Muscle of arm (tissue), 12 donors: ENCODE measurements around the gene PSMF1. TPM values are rescaled to one million over a fixed set of nuclear protein-coding genes. Genes with fewer than 3 reads are reported as not detected.

Experiments used
- DNase-seq: peaks from one replicate; pipeline ENCODE4 v3.0.0-alpha.2; 2013
- polyA plus RNA-seq, 12 donors: library from polyadenylated mRNA; unstranded; fragments of 120-200 nt; gene quantifications; one replicate each; pipeline ENCODE4 v1.2.1, GENCODE V29; 2013; ENCODE audit not compliant: insufficient read length in 12 of 12

PSMF1 gene
- polyA plus RNA-seq, 12 donors: 79.8 to 144 (median 96.1) TPM; not detected in 1

DNA sequence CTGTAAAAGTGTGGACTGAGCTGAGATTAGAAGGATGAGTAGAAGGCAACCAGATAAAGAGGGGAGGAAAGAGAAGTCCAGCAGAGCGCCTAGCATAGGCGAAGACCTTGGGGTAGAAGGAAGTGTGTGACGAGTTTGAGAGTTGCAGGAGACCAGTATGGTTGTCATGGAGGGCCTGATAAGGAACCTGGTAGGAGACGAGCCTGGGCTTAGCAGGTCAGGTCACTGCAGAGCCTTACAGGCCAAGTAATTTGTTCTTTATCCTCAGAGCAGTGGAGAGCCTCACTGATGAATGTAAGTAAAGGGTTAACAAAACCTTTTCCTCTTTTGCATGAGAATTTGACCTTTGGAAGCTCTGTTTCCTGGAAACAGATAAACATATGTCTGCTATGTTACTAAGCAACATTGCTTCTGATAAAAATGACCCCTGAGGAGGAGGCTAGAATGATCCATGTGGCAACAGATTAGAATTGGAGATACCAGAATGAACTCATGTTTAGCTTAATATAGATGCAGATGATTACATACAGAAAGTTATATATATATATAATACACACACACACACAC, 69.3 kb downstream of the PSMF1 start:
- no peak for DNase-seq

DNA sequence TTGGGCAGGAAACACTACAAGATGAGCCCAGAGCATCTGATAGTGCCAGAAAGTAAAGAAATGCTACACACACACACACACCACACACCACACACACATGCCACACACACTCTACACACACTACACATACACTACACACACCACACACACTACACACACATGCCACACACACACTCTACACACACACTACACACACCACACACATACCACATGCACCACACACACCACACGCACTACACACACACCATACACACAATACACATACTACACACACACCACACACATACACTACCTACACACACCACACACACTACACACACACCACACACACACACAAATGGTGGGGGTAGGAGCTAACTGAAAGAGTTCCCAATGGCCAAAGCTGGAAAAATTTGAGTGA, 69.9 kb downstream of the PSMF1 start:
- no peak for DNase-seq

DNA sequence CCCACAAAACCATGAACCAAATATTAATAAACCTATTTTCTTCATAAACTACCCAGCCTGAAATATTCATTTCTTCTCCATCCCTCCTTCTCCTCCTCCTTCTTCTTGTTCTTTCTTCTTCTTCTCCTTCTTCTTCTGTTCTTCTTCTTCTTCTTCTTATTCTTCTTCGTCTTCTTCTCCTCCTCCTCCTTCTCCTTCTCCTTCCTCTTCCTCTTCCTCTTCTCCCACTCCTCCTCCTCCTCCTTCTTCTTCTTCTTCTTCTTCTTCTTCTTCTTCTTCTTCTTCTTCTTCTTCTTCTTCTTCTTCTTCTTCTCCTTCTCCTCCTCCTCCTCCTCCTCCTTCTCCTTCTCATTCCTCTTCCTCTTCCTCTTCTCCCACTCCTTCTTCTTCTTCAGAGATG, 71.4 kb downstream of the PSMF1 start:
- no peak for DNase-seq

DNA sequence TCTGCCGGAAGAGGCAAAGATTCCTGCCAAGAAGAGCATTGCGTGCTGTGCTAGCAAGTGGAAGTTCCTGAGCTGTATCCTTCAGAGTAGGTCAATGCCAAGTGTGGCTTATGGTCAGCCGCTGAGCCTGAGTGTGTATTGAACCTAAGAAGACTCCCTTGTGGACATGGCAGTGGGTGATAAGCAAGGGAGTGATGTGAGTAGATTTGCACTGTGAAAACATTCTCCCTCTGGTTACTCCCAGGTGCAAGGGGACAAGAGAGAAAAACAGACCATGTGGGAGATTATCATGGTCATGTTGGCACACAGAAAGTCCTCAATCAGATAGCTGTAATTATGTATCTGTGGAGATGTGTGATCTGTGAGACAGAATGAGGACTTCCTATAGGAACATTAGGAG, 72.4 kb downstream of the PSMF1 start:
- no peak for DNase-seq

DNA sequence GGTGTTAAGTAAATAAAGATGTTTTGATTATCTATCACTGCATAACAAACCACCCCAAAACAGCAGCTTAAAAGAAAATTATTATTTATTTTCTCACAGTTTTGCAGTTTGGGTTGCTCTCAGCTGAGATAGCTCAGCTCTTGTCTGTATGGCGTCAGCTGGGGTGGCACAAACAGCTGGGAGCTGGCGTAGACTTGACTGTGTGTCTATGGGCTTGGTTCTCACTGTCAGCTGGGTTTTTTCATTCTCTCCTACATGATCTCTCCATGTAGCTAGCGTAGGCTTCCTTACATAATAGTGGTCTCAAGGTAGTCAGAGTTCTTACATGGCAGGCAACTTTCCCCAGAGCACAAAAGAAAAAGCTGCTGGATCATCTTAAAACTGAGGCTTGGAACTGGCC, 72.9 kb downstream of the PSMF1 start:
- DNase-seq: no peak

DNA sequence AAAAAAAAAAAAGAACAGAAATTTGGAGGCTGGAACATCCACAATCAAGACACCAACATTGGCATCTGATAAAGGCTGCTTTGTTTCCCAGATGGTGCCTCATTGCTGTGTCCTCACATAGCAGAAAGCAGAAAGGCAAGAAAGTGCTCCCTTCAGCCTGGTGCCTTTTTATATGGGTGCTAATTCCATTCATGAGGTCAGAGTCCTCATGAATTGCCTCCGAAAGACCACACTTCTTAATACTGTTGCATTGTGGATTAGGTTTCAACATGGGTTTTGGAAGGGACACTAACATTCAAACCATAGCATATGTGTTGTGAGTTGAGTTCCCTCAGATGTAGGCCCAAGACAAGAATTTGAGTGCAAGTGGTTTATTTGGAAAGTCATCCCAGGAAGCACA, 76.8 kb downstream of the PSMF1 start:
- DNase-seq: no peak

DNA sequence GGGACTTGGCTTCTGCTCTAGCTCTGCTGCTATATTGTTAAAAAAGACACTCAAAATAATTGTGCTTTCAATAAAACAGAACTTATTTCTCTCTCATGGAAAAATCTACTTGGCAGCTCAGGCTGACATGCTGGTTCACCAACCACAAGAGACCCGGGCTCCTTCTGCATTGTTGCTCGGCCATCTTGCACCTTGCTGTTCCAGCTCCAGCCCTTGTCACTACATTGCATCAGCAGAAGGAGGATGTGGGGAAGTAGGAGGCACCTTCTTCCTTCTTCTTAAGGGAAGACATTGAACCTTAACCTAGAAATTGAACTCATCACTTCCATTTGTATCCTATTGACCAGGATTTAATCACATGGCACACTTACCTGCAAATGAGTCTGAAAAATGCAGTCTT, 78.2 kb downstream of the PSMF1 start:
- no peak for DNase-seq

DNA sequence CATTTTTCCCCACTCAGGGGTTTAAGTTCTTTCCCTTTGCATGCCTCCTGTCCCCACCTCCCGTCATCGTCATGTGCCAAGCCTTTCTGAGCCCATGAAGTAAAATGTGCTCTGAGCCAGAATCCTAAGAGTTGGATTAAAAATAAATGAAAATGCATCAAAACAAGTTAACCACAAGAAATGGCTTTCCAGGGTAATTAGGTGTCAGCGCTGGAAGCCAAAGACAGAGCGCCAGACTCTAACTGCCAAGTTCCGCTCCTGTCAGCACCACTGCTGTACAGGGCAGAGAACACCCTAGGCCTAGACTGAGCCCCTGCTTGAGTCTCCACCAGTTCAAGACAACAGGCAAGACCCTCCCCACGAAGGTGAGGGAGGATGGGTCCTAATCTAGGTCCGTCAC, 79.4 kb downstream of the PSMF1 start:
- no peak for DNase-seq

DNA sequence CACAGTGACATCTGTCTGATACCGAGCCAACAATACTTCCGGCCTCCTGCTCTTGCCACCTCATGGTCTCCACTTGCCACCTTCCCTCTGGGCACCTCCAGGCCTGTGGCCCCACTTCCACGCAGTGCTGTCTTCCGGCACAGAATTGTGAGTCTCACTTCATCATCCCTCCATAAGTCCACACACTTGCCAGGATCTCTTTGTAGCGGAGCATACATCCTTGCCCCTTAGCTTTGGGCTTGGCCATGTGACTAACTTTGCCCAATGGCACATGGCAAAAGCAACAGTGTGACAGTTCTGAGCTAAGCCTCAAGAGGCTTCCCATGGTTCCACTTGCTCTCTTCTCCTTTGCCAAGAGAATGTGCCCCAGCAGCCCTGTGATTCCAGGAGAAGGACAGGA, 80.3 kb downstream of the PSMF1 start:
- no peak for DNase-seq

DNA sequence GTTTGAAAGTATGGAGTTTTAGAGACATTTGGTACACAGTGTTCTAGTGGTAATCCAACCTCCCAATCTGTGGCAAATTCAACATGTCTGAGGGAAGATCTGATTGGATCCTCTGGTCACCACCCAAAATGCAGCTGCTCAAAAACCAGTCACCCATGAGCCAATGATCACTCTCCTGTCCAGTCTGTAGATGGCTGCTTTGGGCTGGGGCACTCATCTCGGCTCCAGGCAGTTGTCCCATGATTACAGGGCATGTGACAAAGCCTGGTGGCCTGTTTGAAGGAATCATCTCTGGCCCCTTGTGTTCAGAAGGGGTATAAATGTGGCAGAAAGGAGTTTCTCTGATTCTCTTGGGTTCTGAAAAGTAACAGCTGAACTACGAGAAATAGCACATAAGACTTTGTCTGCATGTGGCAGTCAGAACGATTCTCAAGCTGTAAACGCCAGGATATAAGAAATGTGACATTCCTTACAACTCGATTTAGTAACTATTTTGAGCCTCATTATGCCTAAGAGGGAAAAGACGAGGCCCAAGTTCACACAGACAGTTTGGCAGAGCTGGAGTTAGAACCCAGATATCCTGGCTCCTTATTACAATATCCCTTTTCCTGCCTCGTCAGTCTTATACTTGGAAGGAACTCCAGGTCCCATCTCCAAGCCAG, 80.9 kb downstream of the PSMF1 start:
- no peak for DNase-seq

DNA sequence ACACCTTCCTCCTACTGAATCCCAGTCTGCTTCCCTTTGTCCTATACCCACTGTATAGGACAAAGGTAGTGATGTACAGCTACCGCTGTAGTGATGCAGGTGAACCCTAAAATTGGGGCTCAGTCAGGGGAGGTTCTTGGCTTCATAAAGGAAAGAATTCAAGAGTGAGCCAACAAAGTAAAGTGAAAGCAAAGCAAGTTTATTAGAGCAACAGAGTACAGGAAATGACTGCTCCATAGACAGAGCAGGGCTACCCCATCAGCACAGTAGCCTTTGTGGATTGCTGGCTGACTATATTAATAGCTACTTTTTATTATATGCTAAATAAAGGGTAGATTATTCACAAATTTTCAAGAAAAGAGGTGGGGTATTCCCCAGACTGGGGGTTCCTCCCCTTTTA, 81.6 kb downstream of the PSMF1 start:
- no peak for DNase-seq

DNA sequence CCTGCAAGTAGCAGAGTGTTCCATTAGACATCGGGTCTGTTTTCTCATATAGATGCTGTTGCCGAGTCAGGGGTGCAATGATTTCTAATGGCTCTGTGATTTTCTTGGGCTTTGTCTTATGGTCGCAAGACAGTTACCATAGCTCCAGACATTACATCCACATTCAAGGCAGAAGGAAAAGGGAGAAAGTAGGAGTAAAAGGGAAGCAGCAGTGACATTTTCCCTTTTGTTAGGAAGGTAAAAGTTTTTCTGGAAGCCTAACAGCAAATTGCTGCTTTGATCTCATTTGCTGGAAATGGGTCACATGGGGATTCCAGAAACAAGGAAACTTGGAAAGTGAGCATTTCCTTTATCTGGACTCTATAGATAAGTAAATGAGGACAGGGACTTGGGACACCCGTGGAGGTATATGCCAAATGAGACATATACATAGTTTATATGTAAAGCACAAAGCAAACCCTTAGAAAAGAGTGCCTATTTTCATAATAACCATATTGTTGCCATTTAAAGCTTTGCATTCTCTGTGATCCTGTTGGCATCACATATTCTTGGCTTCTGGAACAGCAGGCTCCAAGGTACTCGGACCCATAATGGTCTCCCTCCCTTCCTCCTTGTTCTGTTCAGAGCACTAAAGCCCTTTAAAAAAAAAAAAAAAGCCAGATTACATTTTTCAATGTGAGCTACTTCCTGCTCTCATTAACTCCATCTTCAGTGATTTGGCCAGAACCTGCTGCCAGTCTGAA, 84.5 kb downstream of the PSMF1 start, which contains the start of gene C20orf202:
TSS of gene C20orf202 (plus strand) at position 693 of the 743 bp plus-strand sequence. CDS start 132 bp downstream, outside the sequence.
- DNase-seq: no peak

DNA sequence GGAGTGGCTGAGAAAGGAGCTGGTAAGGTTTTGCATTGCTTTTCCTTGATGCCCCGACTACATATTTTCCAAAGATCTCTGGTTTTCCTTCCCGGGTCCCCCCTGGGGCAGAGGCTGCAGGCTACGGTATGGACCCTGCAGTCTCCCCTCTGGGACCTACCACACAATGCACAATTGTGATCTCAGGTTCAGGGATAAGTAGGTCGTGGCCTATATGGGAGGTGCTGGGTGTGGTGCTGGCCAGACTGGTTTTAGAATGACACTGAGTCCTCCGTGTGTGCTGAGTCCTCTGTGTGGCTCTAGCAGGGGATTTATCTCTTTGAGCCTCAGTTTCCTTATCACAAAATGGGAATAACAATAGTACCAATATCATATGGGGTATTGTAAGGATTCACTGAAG, 85.2 kb downstream of the PSMF1 start:
- no peak for DNase-seq

DNA sequence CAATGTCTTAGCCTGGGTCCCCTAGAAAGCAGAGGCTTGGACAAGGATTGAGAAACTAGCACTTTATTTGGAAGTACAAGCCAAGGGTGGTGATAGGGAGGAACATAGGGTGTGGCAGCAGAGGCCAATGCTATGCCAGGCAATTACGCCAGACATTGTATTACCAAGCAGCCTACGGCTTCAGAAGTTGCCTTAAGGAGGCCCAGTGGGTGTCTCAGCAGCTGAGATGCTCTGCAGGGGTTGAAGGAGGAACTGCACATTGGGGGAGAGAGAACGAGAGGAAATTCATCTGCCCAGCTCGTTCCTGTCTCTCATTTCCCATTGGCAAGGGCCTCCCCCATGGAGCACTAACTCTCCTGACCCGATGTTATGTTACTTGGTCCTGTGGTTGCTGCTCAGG, 85.7 kb downstream of the PSMF1 start:
- DNase-seq: no peak

DNA sequence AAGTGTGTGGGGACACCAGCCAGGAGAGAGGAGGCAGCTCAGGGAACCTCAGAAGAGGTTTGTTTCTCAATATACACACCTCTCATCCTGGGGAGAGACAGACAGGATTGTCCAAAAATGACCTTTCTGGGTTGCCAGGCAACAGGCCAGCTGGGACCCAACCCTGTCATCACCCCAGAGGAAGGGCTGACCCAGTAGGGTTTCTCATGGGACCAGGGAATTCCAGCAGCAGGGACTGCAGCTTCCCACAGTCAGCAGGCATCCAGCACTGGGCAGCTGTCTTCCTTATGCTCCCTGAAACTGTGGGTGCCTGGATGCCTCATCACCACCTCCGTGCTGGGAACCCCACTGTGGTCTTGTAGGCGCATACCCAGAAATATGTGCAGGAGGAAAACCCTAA, 86.2 kb downstream of the PSMF1 start:
- DNase-seq: no peak

DNA sequence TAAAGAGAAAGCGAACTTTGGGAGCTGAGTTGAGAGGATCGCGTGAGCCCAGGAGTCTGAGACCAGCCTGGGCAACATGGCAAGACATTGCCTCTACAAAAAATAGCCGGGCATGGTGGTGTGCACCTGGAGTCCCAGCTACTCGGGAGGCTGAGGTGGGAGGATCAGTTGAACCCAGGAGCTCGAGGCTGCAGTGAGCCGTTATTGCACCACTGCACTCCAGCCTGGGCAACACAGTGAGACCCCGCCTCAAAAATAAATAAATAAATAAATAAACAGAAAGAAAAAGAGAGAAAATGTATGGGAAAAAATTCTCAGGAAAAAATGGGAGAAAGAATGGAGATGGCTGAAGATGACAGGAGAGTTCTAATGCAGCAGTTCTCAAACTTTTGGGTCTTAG, 87.4 kb downstream of the PSMF1 start:
- no peak for DNase-seq

DNA sequence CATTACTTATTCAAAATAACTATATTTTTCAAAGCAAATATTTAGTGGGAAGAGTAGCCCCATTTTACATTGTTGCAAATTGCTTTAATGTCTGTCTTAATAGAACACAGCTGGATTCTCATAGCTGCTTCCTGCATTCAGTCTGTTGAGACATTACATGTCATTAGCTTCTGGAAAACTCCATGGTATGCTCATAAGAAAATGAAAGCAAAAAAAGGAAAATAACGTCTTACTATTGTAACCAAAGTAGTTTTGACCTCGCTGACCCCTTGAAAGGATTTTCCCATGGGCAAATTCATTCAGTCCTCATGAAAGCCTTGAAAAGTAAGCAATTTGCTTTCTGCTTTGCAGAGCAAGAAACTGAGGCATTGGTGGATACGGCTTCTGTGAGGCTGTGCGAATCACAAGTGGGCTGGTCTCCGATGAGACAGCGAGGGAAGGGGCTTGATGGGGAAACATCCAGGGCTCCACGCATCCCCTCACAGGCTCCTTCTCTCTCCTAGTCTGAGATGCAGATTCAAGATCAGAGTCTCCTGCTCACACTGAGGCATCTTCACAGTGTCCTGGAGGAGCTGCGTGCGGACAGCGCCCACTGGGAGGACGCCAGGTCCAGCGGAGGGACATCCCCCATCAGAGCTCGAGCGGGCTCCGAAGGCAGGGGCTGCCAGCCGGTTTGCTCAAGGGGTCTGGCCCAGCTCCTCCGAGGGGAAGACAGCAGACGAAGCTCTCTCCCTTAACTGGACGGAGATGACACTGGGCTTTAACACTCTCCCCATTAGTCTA, 88.2 kb downstream of the PSMF1 start:
- DNase-seq: no peak

DNA sequence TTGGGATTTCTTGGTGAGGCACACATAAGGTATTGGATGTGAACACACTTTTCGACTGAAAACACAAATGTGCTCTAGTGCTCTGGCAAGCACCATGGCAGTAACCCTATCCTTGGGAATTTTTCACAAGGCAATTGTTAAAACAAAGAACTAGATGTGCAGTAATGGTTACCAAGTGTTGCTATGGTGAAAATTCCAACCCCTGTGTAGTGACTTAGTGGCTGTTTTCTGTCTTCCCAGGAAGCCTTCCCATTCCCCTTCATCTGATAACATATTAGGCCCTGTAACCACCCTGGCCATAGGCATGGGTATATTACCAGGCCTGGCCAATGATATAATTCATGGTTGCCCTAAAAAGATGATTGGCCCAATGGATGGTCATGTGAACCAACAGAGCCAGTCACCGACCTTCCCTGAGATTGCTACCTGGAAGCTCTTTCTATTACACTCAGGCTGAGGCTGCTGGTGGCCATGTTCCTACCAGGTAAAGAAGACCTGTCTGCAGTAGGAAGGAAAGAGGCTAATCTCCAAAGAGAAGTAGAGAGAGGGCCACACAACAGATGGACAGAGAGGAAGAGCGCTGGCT, 89.0 kb downstream of the PSMF1 start:
- DNase-seq: no peak

DNA sequence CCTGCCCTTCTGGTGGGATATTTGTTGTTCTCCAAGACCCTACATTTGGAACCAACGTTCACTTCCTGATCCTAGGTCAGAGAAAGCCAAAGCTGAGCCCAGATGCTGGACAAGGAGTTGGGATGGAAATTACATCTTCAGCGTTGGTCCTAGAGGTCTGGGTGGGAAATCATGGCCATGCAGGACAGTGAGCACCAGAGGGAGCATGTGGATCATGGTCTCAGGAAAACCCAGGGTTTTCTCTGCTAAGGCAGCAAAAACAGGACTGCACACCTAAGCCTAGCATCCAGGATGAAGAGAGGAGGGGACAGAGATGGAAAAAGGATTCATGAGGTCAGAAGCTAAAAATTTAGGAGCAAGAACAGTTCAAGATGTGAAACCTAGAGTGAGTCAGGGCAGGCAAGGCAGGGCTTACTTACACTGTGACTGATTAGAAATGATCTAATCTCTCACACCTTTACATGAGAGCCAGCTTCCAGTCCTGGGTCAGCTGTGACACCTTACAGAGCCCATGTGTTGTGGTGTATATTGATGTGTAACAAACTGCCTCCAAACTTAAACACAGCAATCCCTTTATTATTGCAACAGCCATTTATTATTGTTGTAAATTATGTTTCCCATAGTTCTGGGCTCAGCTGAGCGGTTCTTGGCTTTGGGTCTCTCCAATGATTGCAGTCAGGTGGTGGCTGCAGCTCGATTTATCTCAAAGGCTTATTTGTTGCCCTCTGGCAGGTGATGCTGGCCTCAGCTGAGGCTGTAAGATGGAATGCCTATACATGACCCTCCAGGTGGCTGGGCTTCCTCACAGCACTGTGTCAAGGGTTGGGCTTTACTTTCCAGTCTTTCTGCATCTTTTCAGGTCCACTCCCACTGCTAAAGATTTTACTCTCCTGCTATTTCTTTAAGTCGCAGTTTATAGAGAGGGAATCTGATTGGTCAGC, 91.3 kb downstream of the PSMF1 start:
- DNase-seq: no peak

DNA sequence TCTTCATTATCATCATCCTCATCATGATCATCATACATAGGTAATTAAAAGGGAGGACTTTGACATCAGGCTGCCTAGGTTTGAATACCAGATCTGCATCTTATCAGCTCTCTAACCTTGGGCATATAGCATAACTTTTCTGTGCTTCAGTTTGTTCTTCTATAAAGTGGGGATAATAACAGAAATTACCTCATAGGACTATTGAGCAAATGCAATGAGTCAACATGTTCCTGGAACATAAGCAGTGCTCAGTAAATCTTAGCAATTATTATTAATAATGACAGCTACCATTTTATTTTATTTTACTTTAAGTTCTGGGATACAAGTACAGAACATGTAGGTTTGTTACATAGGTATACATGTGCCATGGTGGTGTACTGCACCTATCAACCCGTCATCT, 92.1 kb downstream of the PSMF1 start:
- no peak for DNase-seq

DNA sequence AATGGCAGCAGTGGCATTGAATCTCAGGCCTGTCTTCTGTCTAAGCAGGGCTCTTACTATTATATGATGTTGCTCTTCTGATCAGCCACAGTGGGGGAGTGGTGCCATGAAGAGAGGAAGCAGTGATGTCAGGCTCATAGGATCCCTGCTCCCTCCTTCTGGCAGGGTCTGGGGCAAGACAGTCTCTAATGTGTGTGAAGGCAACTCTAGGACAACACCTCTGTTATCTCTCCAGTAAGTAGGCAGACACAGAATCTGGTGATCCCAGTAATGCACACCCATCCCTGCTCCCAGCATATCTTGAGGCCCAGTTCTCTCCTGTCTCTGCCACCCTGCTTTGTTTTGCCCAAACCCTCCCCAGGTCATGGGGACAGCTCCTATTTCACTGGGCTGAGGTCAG, 93.6 kb downstream of the PSMF1 start:
- DNase-seq: no peak
